HepG2 (cell line): ENCODE results near the gene SGSH. TPM values are rescaled to one million over a fixed set of nuclear protein-coding genes. Genes with fewer than 3 reads are reported as not detected.

Experiments
- ARNT2 ChIP-seq: sonication (generic); formaldehyde crosslinking; IDR thresholded peaks from 2 replicates; pipeline ENCODE4 v1.8.0; 2022; ENCODE audit warnings: mild to moderate bottlenecking, low read depth, missing genetic modification reagents, moderate library complexity
- BRD4 ChIP-seq: sonication (generic); formaldehyde crosslinking; IDR thresholded peaks from 2 replicates; pipeline ENCODE4 v1.4.0; 2020; ENCODE audit warnings: missing genetic modification reagents
- GFI1 ChIP-seq: sonication (generic); formaldehyde crosslinking; IDR thresholded peaks from 2 replicates; pipeline ENCODE4 v1.5.0; 2020; ENCODE audit warnings: missing genetic modification reagents, mild to moderate bottlenecking, borderline replicate concordance
- HES4 ChIP-seq: sonication (generic); formaldehyde crosslinking; IDR thresholded peaks from 2 replicates; pipeline ENCODE4 v1.9.0; 2021; ENCODE audit warnings: mild to moderate bottlenecking, missing genetic modification reagents, borderline replicate concordance
- KLF16 ChIP-seq, 2 experiments: sonication (generic) in 1 of 2; formaldehyde crosslinking in 1 of 2; IDR thresholded peaks; 2 replicates each; pipeline versions ENCODE4 v1.6.1 to v1.8.0; 2016 to 2023; ENCODE audit warnings: missing genetic modification reagents in 2 of 2, missing compliant biosample characterization in 1 of 2
- POLR2AphosphoS5 ChIP-seq: IDR thresholded peaks from 2 replicates; pipeline ENCODE4 v1.6.1; 2012; ENCODE audit warnings: low read depth, low read length
- SMAD1 ChIP-seq: sonication (generic); formaldehyde crosslinking; IDR thresholded peaks from 2 replicates; pipeline ENCODE4 v1.4.0; 2020; ENCODE audit warnings: missing genetic modification reagents, low read depth, mild to moderate bottlenecking, borderline replicate concordance
- ZC3H4 ChIP-seq: sonication (generic); formaldehyde crosslinking; IDR thresholded peaks from 2 replicates; pipeline ENCODE4 v1.4.0; 2020; ENCODE audit warnings: missing genetic modification reagents, borderline replicate concordance
- polyA plus RNA-seq, 8 experiments: library from polyadenylated mRNA; depleted of rRNA in 3 of 8; stranded (reverse) in 7 of 8; unstranded in 1 of 8; fragments of >200 nt; fragmentation: Illumina TruSeq in 4 of 8; extraction: Trizol in 4 of 8; gene quantifications; 2 replicates each; pipeline versions ENCODE4 v1.2.1 to v1.2.3, GENCODE V29; 2011 to 2016; ENCODE audit warnings: low read depth in 4 of 8, missing spikeins in 1 of 8, mixed read lengths in 1 of 8; ENCODE audit not compliant: insufficient read depth in 1 of 8
- total RNA-seq, 5 experiments: library from RNA; depleted of rRNA; stranded (reverse); fragments of >200 nt; fragmentation: Illumina TruSeq; extraction: Trizol; gene quantifications; 2 replicates each; pipeline ENCODE4 v1.2.3, GENCODE V29; 2016; ENCODE audit warnings: low read depth in 1 of 5
- TF ChIP-seq, protein P1 (sequence below): sonication (generic); formaldehyde crosslinking; IDR thresholded peaks from 2 replicates; pipeline ENCODE4 v1.5.0; 2020; ENCODE audit warnings: mild to moderate bottlenecking, low read depth, missing genetic modification reagents, borderline replicate concordance
- TF ChIP-seq, protein P2 (sequence below): sonication (generic); formaldehyde crosslinking; IDR thresholded peaks from 2 replicates; pipeline ENCODE4 v1.5.1; 2020; ENCODE audit warnings: missing genetic modification reagents, mild to moderate bottlenecking, borderline replicate concordance
- TF ChIP-seq, protein P3 (sequence below): sonication (generic); formaldehyde crosslinking; IDR thresholded peaks from 2 replicates; pipeline ENCODE4 v1.5.1; 2020; ENCODE audit warnings: mild to moderate bottlenecking, missing genetic modification reagents, borderline replicate concordance
- TF ChIP-seq, protein P4 (sequence below): sonication (generic); formaldehyde crosslinking; IDR thresholded peaks from 2 replicates; pipeline ENCODE4; 2020; ENCODE audit warnings: missing genetic modification reagents, mild to moderate bottlenecking, borderline replicate concordance
- TF ChIP-seq, protein P5 (sequence below): sonication (generic); formaldehyde crosslinking; IDR thresholded peaks from 2 replicates; pipeline ENCODE4 v1.5.0; 2020; ENCODE audit warnings: missing genetic modification reagents
- TF ChIP-seq, protein P6 (sequence below): fragments of 450-650 bp; IDR thresholded peaks from 2 replicates; pipeline ENCODE4 v1.6.1; 2016
- TF ChIP-seq, protein P7 (sequence below): sonication (generic); formaldehyde crosslinking; IDR thresholded peaks from 2 replicates; pipeline ENCODE4 v1.4.0; 2020; ENCODE audit warnings: missing genetic modification reagents

The SGSH gene
- total and polyA plus RNA-seq, 2 of the 13 experiments (the other 11 are each of a cell fraction or from before 2014, with no cell fraction given) = 12.2 to 17.6 TPM

DNA sequence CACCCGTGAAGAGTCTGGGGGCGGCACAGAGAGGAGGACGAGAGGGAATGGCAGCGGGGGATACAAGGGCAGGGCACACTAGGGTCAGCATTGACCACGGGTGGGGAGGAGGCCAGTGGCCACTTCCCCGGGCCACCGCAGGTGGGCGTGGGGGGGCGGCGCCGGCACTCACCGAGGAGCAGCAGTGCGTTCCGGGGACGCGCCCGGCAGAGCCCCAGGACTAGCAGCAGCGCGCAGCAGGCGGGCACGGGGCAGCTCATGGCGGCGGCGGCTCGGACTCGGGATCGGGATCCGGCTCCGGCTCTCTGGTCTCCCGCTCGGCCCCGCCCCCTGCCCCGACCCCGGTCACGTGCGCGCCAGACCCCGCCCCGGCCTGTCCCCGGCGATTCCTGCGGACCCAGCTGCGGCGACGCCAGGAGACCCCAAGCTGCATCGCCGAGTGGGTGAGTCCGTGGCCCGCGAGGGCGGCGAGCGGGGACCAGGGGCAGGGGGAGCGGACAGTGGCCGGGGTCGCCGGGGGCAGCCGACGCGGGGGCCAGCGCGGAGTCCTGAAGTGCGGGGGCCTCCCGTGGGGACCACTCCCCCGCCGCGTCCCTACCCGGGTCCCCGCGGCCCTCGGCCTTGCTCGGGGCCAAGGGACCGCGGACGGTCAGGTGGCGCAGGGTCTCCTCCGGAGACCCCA lies at the start of gene SGSH, which contains the start of gene SLC26A11 (continued):
- TF ChIP-seq ARNT2 (CRISPR knock-in tag) (peak; percentile 72; the same call in 1 of the 2 replicates), HES4 (CRISPR knock-in tag) (peak; percentile 60), POLR2AphosphoS5 (peak; percentile 77), GFI1 (CRISPR knock-in tag) (peak; percentile 62; the same call in 1 of the 2 replicates), BRD4 (peak; percentile 80), ZC3H4 (CRISPR knock-in tag) (peak; percentile 61; the same call in 1 of the 2 replicates), KLF16 (CRISPR knock-in tag; IDR thresholded peaks at IDR 0.05) (peak in 1 of 2 experiments; percentile 55; a peak in 1 of 4 replicates), SMAD1 (CRISPR knock-in tag) (peak; percentile 61; the same call in 1 of the 2 replicates)
- TF ChIP-seq, protein P1, sequence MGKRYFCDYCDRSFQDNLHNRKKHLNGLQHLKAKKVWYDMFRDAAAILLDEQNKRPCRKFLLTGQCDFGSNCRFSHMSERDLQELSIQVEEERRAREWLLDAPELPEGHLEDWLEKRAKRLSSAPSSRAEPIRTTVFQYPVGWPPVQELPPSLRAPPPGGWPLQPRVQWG (CRISPR knock-in tag) = no peak
- TF ChIP-seq, protein P2, sequence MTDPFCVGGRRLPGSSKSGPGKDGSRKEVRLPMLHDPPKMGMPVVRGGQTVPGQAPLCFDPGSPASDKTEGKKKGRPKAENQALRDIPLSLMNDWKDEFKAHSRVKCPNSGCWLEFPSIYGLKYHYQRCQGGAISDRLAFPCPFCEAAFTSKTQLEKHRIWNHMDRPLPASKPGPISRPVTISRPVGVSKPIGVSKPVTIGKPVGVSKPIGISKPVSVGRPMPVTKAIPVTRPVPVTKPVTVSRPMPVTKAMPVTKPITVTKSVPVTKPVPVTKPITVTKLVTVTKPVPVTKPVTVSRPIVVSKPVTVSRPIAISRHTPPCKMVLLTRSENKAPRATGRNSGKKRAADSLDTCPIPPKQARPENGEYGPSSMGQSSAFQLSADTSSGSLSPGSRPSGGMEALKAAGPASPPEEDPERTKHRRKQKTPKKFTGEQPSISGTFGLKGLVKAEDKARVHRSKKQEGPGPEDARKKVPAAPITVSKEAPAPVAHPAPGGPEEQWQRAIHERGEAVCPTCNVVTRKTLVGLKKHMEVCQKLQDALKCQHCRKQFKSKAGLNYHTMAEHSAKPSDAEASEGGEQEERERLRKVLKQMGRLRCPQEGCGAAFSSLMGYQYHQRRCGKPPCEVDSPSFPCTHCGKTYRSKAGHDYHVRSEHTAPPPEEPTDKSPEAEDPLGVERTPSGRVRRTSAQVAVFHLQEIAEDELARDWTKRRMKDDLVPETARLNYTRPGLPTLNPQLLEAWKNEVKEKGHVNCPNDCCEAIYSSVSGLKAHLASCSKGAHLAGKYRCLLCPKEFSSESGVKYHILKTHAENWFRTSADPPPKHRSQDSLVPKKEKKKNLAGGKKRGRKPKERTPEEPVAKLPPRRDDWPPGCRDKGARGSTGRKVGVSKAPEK (CRISPR knock-in tag) = no peak
- TF ChIP-seq, protein P3, sequence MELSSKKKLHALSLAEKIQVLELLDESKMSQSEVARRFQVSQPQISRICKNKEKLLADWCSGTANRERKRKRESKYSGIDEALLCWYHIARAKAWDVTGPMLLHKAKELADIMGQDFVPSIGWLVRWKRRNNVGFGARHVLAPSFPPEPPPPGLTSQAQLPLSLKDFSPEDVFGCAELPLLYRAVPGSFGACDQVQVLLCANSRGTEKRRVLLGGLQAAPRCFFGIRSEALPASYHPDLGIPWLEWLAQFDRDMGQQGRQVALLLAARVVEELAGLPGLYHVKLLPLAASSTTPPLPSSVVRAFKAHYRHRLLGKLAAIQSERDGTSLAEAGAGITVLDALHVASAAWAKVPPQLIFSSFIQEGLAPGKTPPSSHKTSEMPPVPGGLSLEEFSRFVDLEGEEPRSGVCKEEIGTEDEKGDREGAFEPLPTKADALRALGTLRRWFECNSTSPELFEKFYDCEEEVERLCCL (CRISPR knock-in tag) = no peak
- TF ChIP-seq, protein P4, sequence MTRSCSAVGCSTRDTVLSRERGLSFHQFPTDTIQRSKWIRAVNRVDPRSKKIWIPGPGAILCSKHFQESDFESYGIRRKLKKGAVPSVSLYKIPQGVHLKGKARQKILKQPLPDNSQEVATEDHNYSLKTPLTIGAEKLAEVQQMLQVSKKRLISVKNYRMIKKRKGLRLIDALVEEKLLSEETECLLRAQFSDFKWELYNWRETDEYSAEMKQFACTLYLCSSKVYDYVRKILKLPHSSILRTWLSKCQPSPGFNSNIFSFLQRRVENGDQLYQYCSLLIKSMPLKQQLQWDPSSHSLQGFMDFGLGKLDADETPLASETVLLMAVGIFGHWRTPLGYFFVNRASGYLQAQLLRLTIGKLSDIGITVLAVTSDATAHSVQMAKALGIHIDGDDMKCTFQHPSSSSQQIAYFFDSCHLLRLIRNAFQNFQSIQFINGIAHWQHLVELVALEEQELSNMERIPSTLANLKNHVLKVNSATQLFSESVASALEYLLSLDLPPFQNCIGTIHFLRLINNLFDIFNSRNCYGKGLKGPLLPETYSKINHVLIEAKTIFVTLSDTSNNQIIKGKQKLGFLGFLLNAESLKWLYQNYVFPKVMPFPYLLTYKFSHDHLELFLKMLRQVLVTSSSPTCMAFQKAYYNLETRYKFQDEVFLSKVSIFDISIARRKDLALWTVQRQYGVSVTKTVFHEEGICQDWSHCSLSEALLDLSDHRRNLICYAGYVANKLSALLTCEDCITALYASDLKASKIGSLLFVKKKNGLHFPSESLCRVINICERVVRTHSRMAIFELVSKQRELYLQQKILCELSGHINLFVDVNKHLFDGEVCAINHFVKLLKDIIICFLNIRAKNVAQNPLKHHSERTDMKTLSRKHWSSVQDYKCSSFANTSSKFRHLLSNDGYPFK (CRISPR knock-in tag) = peak; percentile 53
- TF ChIP-seq, protein P5, sequence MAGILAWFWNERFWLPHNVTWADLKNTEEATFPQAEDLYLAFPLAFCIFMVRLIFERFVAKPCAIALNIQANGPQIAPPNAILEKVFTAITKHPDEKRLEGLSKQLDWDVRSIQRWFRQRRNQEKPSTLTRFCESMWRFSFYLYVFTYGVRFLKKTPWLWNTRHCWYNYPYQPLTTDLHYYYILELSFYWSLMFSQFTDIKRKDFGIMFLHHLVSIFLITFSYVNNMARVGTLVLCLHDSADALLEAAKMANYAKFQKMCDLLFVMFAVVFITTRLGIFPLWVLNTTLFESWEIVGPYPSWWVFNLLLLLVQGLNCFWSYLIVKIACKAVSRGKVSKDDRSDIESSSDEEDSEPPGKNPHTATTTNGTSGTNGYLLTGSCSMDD = 0 out of 2 replicates have a peak, but pooled peaks have one; percentile 29
- TF ChIP-seq, protein P6, sequence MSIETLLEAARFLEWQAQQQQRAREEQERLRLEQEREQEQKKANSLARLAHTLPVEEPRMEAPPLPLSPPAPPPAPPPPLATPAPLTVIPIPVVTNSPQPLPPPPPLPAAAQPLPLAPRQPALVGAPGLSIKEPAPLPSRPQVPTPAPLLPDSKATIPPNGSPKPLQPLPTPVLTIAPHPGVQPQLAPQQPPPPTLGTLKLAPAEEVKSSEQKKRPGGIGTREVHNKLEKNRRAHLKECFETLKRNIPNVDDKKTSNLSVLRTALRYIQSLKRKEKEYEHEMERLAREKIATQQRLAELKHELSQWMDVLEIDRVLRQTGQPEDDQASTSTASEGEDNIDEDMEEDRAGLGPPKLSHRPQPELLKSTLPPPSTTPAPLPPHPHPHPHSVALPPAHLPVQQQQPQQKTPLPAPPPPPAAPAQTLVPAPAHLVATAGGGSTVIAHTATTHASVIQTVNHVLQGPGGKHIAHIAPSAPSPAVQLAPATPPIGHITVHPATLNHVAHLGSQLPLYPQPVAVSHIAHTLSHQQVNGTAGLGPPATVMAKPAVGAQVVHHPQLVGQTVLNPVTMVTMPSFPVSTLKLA = no peak
- TF ChIP-seq, protein P7, sequence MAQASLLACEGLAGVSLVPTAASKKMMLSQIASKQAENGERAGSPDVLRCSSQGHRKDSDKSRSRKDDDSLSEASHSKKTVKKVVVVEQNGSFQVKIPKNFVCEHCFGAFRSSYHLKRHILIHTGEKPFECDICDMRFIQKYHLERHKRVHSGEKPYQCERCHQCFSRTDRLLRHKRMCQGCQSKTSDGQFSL (CRISPR knock-in tag) = peak; percentile 88
